ENCODE measurements around the gene SOX2.

GRCh38 chr3:181724192-181724965 lies 12.7 kb downstream of the SOX2 start:
- TF ChIP-seq CTCF (IDR thresholded peaks at IDR 0.05 in 8 of 11, conservative IDR thresholded peaks at IDR 0.05 in 3 of 11) (no peak), POLR2A (IDR thresholded peaks at IDR 0.05) (no peak), POLR2AphosphoS5 (IDR thresholded peaks at IDR 0.05) (no peak)
